ENCODE measurements around the gene ARSD.
"Not testable (repeated sequence)": the region's sequence is repeated elsewhere in the genome, so short reads cannot be mapped to it uniquely, and the experiment has no call there.

The ARSD gene, protein sequence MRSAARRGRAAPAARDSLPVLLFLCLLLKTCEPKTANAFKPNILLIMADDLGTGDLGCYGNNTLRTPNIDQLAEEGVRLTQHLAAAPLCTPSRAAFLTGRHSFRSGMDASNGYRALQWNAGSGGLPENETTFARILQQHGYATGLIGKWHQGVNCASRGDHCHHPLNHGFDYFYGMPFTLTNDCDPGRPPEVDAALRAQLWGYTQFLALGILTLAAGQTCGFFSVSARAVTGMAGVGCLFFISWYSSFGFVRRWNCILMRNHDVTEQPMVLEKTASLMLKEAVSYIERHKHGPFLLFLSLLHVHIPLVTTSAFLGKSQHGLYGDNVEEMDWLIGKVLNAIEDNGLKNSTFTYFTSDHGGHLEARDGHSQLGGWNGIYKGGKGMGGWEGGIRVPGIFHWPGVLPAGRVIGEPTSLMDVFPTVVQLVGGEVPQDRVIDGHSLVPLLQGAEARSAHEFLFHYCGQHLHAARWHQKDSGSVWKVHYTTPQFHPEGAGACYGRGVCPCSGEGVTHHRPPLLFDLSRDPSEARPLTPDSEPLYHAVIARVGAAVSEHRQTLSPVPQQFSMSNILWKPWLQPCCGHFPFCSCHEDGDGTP

DNA sequence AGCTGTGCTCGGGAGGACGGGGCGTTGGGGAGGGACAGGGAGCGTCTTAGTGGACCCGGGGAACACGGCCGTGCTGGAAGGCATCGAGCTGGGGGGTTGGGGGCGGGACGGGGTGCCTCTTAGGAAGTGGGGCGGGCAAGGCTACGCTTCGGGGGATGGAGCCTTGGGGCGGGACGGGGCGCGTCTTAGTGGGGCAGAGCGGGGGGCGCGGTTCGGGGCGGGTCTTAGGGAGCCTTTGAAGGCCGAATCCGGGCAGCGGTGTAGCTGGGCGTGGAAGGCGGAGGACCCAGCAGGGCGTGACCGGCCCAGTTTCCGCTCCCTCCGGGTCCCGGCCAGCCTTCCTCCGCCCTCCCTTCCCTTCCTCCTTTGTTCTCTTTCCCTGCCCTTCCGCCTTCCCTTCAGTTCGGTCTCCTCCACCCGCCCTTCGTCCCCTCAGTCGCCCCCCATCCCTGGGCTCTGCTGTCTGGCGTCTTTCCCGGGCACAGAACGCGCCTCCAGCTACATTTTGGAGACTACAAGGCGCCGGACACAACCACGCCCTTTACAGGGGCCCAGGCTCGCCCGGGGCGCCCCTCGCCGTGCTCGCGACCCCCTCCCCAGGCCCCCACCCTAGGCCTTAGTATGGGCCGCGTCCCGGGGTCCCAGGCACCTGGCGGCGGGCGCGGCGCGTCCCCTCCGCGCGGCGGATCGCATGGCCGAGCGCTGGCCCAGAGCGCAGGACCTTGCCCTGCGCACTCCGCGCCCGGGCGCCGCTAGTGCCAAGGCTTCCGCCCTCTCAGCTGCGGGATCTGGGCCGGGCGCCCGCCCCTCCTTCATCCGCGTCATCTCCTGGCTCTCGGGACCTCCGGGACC lies at the start of gene ARSD:
ARSD (minus strand) TSS at position 757 of the 852 bp plus-strand sequence; CDS start at position 693, 64 bp downstream.
- DNase-seq = peak; percentile 67 to 84

DNA sequence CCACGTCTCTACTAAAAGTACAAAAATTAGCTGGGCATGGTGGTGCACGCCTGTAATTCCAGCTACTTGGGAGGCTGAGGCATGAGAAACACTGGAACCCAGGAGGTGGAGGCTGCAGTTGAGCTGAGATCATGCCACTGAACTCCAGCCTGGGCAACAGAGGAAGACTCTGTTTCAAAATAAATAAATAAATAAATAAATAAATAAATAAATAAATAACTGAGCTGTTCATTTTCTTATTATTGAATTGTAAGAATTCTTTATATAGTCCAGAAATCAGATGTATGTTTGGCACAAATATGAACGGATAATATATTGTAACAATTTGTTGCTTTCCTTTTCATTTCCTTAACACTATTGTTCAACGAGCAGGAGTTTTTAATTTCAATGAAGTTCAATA lies 49.5 kb upstream of the ARSD start:
- DNase-seq = not testable (repeated sequence)

DNA sequence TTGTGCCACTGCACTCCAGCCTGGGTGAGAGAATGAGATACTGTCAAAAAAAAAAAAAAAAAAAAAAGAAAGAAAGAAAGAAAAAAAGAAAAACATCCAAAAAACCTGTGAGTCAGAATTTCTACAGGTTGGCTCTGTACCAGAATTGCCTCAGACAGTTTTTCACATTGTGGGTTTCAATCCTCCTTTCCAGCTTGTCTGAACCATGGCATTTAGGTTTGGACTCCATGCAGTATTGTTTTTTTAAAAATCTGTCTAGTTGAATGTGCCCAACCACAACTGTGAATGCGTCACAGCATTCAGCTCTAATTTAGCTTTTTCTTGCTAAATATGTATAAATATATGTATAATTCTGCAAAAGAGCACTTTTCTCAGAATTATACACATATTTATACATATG lies 45.8 kb upstream of the ARSD start:
- no peak for DNase-seq

DNA sequence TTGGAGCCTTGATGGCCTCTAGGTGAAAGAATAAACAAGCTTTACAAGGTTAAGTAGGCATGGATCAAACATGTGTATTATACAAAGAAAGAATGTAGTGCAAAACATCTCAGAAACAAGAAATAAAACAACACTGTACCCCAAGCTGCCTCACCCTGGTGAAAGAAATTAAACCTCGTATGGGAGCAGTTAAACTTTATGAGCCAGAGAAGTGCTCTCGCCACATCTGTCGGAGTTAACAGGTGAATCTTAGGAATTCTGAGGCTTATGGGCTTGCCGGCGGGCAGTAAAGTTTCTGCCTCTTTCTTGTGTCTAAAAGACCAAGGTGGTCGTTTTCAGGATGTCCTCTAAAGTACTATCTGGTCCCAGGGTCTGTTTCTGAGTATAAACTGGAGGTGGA lies 43.3 kb upstream of the ARSD start:
- no peak for DNase-seq

DNA sequence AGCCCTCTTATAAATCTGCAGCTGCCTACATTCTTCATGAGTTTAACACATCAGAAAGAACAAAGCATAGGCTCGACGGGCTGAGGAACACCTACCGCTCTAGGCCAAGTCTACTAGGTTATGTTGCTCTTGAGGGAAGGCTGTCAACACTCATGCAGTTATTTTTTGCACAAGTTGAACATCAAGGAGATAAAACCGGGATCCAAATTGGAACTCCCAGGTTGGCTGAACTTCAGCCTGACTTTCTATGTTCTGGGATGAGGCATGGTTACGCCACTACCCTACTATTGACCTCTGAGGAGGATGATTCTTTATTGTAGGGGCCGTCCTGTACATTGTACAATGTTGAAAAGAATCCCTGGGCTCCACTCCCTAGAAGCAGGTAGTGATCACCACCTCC lies 39.9 kb upstream of the ARSD start:
- no peak for DNase-seq

DNA sequence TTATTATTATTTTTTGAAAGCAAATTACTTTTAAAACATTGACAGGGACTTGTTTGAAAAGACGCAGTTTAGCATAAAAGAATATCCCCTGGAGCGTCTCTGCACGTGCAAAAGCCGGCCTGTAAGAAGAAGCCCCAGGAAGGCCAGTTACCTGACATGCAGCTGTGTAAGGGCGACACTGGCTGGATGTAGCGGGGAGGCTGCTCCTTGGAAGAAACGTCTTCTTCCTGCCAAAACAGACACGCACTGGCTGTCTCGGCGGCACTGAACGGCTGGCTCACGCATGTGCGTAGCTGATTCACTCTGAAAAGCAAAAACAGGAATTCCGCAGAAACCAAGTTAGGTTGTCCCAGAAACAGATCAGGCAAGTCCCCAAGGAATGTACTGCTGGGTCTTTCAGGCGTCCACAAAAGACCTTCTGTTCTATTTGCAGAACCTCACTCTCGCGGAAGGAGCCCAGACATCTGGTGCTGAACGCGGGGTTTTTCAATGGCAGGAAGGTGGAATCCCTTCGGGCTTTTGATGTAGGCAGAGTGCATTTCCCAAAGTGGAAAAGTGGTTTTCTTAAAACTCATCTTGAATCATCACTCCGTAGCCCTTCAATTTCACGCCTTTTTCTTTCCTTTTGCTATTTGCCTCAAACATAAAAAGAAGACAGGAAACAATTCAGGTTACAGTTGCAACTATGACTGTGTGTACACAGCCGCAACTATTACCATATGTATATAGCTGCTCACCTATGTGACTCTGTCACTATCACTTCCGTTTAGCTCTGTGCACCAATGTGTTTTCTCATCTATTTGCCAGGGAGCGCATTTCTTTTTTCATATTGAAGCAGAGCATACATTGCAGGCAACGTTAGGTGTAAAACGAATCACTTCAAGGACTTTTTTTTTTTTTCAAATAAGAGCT lies 39.1 kb upstream of the ARSD start:
- DNase-seq = peak in 1 of 2 experiments; percentile 46

DNA sequence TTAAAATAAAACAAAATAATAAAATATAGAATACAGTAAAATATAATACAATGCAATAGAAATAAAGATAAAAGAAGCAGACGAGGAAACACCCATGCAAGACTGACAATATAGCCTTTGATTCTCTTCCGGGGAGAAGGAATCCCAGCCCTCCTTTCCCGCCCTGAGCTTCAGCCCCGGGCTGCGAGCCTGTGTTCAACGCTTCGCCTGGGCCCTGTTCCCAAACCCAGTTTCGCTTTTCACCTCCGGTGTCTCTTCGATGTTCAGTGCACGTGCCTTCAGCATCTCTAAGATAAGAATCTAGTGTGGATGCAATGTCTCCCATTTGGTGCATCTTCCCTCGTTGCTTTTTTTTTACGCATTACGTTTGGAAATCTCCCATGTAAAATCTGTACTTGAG lies 38.4 kb upstream of the ARSD start:
- no peak for DNase-seq

DNA sequence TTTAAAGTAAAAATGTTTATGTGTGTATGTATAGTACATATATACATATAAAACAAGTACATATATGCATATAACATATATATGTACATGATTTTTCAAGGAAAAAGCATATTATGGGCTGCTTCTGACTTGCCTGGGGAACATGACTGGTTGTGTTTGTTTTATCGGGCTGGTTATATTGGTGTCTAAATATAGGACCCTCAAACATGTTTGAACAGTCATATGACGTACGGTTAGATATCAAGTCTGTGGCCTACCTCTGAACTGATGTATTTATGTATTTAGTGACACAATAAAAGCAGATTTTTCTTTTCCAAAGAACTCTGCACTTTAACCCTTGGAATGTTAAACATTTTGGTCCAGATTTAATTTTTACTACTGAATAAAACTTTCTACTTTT lies 37.9 kb upstream of the ARSD start:
- DNase-seq = no peak

DNA sequence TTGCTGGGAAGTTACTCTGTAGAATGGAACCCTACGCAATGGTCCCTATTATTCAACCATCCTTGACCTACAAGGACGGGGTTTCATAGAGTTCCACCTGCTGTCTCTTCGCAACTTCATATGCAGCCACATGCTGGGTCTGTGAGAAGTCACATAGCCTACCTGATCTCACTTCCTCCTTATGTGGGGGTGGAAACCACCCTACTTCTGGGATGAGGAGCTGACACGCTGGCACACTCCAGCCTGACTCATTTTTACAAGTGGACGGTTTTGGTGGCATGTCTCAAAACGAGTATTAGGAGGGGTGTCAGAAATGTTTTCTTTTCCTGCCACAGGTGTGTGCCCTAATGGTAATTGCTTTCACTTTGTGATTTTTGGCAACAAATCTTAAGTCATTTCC lies 36.8 kb upstream of the ARSD start:
- no peak for DNase-seq

DNA sequence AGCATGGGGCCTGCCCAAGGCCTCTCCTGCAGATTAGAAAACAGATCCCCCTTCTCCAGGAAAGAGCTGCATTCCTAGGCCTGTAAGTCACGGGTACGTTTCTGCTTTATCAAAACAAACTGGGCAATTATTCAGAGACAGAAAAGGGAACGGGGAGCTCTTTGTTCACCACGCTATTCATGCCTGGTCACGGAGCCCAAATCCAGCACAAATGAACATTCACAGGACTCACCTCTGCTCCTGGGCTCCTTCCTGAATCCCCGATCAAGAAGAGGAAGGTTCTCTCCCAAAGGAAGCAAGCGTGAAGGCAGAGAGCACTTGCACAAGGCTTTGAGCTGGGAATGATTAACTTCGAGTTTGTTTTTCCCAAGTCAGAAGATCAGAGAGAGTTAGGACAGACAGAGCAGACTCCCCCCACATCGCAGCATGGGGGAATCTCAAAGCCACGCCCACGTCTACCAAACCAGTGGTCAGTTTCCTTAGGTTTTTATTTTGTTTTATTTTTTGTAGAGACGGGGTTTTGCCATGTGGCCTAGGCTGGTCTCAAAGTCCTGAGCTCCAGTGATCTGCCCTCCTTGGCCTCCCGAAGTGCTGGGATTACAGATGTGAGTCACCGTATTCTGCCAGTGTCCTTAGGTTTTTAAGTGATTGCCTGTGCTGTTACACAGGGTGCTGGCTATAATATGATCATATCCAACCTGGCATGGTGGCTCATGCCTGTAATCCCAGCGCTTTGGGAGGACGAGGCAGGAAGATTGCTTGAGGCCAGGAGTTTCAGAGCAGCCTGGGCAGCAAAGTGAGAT lies 35.1 kb upstream of the ARSD start:
- not testable (repeated sequence) for DNase-seq

DNA sequence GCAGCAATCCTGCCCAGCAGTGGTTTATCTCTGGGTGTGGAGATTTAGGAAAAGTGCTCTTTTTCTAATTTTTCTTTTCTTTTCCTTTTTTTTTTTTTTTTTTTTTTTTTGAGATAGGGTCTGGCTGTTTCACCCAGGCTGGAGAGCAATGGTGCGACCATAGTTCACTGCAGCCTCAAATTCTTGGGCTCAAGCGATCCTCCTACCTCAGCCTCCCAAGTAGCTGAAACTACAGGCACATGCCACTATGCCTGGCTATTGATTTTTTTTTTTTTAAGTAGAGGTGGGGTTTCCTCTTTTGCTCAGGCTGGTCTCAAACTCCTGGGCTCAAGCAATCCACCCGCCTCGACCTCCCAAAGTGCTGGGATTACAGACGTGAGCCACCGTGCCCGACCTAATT lies 34.3 kb upstream of the ARSD start:
- not testable (repeated sequence) for DNase-seq

DNA sequence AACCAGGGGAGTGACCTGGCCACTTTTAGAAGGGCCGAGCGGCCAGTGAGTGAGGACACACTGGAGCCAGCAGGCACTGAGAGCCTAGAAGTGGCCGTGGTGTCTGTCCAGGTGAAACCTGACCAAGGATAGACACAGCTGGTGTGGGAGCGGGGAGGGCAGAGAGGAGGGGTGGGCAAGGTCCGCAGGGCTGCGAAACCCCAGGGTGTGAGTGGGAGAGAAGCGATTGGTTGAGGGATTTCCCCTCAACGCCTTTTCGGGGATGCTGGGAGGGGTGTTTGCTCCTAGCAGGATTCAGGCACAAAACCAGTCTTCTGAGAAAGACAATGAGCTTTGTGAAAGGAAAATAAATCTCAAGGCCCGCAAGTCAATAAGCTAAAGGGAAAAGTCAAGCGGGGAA lies 33.2 kb upstream of the ARSD start:
- no peak for DNase-seq

DNA sequence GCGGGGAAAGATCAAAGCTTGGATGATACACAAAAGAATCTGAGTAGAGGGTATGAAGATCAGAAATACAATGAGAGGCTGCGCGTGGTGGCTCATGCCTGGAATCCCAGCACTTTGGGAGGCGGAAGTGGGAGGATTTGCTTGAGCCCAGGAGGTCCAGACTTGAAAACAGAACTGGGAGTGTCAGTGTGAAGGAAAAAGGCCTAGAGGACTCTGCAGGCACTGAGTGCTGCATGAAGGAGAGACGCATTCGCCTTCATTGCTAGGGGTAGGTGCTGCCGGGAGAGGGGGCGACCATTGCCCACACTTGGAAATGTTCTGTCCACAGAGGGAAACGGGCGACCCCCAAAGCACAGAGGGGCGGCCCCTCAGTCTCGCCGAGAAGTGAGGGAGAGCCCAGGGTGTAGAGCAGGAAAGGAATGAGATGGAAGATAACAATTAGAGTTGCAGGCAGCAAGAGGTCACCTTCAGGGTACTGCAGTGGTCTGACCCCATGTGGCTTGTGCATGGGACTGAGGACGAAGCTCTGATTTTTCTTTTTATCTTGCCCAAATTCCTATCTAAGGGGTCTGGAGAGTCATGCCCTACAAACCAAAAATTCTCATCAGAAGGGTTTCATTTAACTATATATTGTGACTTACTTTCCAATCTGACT lies 31.8 kb upstream of the ARSD start:
- DNase-seq = no peak

DNA sequence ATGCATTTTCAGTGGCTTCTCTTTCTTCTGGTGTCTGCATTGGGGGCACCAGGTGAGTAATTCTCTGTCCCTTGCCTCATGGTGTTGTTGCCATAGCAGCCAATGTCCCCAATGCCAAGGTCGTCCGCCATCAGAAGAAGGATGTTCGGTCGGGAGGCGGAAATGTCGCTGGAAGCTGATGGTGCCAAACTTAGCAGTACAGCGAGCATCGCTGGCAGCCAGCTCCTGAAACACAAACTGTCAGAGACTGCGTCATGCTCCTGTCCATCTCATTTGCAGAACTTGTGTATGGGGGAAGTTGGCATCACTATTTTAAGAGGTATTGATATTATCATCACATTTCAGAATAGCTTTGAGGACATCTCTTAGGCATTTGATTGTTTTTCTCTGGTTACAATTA lies 29.1 kb upstream of the ARSD start:
- no peak for DNase-seq

DNA sequence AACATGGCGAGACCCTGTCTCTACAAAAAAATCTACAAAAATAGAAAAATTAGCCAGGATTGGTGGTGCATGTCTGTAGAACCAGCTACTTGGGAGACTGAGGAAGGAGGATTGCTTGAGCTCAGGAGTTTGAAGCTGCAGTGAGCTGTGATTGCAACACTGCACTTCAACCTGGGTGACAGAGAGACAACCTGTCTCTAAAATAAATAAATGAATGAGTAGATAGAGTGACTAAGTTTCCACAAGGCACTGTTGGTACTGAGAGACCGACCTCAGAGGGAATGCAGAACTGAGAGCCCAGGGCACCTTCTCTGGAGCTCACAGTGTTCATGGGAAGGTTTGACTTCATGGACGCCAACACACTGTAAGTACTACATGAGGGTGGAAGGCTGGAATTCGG lies 26.7 kb upstream of the ARSD start:
- no peak for DNase-seq

DNA sequence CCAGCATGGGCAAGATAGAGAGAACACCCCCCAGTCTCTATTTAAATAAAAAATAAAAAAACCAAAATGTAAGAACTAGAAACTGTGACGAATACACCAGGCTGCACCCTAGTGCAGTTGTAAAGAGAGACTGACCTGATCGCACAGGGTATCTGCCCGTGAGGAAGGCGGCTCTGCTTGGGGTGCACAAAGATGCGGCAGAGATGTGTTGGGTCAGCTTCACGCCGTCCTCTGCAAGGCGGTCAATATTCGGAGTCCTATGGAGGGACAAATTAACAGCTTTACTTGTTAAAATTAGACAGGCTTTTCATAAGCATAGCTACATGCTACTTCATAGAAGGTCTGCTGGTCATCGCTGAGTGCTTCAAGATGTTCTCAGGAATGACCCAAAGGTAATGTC lies 26.1 kb upstream of the ARSD start:
- DNase-seq = no peak

DNA sequence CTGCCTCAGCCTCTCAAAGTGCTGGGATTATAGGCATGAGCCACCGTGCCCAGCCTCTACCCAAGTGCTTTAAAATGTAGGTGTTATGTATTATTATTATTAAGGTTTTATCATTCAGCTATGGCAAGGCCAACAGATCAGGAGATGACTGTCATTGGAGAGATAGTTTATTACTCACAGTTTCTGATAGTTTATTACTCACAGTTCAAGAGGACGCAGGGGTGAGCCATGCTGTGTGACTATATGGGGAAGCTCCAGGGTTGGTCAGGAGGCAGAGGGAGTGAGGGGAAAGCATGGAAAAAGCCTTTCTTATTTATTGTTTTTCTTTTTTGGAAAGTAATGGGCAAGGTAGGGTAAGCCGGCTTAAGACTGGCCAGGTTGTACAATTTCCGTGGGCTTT lies 25.4 kb upstream of the ARSD start:
- no peak for DNase-seq

DNA sequence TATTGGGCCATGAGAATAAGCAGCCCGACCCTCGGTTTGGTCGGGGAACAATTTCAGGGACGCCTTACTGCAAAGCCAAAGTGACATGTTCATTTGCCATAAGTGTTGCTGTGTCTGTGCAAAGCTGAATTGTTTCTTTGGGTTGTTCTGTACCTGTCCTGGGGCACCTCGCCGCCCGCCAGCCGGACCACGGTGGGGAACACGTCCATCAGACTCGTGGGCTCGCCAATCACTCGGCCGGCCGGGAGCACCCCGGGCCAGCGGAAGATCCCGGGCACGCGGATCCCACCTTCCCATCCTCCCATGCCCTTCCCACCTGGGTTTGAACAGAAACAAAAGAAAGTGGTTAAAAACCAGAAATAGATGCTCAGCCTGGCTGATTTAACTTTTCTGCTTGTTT lies 8.8 kb upstream of the ARSD start:
- DNase-seq = peak in 1 of 2 experiments; percentile 4

DNA sequence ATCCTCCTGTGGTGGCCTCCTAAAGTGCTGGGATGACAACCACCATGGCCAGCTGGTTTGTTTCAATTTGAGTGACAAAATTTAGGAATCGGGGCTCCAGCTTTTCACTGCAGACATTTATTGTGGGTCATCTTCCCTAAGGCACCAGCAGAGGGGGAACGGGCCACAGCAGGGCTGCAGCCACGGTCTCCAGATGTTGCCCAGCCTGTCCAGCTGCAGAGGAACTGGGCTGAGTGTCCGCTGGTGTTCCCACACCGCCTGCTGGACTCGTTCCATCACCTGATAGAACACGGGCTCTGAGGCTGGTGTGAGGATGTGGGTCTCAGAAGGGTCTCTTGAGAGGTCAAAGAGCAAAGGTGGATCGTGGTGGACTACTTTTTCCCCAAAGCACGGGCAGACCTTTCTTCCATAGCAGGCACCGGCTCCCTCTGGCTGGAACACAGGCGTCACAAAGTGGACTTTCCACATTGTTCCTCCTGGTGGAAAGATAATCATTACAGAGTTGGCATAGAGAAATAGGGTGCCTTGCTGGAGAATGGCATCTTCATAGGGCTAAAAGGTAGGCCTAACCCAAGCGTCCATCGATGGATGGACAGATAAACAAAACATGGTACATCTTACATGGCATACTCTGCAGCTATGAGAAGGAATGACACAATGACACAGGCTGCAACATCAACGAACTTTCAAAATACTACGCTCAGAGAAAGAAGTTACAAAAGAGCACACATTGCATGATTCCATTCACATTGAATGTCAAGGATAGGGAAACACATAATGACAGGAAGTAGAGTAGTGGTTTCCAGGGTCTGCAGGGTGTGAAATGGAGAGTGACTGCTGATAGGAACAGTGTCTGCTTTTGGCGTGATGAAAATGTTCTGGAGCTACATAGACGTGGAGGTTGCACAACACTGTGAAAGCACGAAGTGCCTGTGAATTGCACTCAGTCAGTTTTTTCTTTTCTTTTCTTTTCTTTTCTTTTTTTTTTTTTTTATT lies 5.9 kb upstream of the ARSD start:
- DNase-seq = no peak
